Cardiac muscle cell (in vitro differentiated cells and primary cell): Measurements from ENCODE around the gene R3HCC1L. TPM values are rescaled to one million over a fixed set of nuclear protein-coding genes. Genes with fewer than 3 reads are reported as not detected.
A peak's percentile ranks its signal among the peaks of the same experiment; 100 is the strongest.

Experiments used
- DNase-seq, 2 donors: peaks; one replicate each; pipeline versions ENCODE4 v3.0.0 to v3.0.0-alpha.2; 2010 to 2017; ENCODE audit warnings: low read depth in 1 of 2, low spot score in 1 of 2
- H3K27ac ChIP-seq: fragments of 200-600 bp; sonication (generic); 2 replicates; pipeline ENCODE4 v1.5.1; 2016
- H3K27me3 ChIP-seq: fragments of 200-600 bp; sonication (generic); 2 replicates; pipeline ENCODE4 v1.6.0; 2016; ENCODE audit warnings: control low read depth
- H3K36me3 ChIP-seq: fragments of 200-600 bp; sonication (generic); 2 replicates; pipeline ENCODE4 v1.5.1; 2016; ENCODE audit warnings: control low read depth
- H3K4me1 ChIP-seq: fragments of 200-600 bp; sonication (generic); 2 replicates; pipeline ENCODE4 v1.8.1; 2017; ENCODE audit warnings: low read depth, mild to moderate bottlenecking, mixed run types
- H3K4me3 ChIP-seq: fragments of 200-600 bp; sonication (generic); 2 replicates; pipeline ENCODE4 v1.5.1; 2016; ENCODE audit warnings: mild to moderate bottlenecking
- H3K9me3 ChIP-seq: fragments of 200-600 bp; sonication (generic); 2 replicates; pipeline ENCODE4 v1.5.1; 2017; ENCODE audit warnings: low read depth, mild to moderate bottlenecking, control low read depth
- CTCF ChIP-seq: IDR thresholded peaks from 2 replicates; pipeline ENCODE4 v1.5.1; 2012; ENCODE audit warnings: low read depth, mild to moderate bottlenecking, low read length
- polyA plus RNA-seq: library from polyadenylated mRNA; unstranded; fragments of >200 nt; fragmentation: Nextera tagmentation; extraction: Ambion mirVana; gene quantifications from 2 replicates; pipeline ENCODE4 v1.2.1, GENCODE V29; 2016
- total RNA-seq: library from RNA; depleted of rRNA; stranded (reverse); fragments of >200 nt; gene quantifications from 2 replicates; pipeline ENCODE4 v1.2.3, GENCODE V29; 2016

The R3HCC1L gene
- total and polyA plus RNA-seq, 2 experiments from 2014 or later = 15.8 to 16.9 TPM

- no peak overlapping the region for H3K4me3 ChIP-seq
- no peaks in the 10 kb centered on the region for H3K27me3 ChIP-seq
- no peaks in the 10 kb centered on the region for H3K9me3 ChIP-seq
These were observed 108.4 kb downstream of the R3HCC1L start for GRCh38 chr10:98242823-98243222.

GRCh38 chr10:98244141-98244540, 109.7 kb downstream of the R3HCC1L start:
- H3K27ac ChIP-seq = no peak overlapping the region

More at GRCh38 chr10:98242823-98243222, 108.4 kb downstream of the R3HCC1L start:
- Histone ChIP-seq H3K4me1 (no peaks in the 10 kb centered on the region), H3K36me3 (peaks cover 15% of the 10 kb centered on the region), H3K27ac (no peak overlapping the region)
- DNase-seq = peak; percentile 40 to 62
- TF ChIP-seq CTCF = peak; percentile 49

GRCh38 chr10:98244586-98244985, 110.1 kb downstream of the R3HCC1L start:
- no peaks in the 10 kb centered on the region for H3K9me3 ChIP-seq
- H3K36me3 ChIP-seq = peaks cover 15% of the 10 kb centered on the region
- no peak overlapping the region for H3K27ac ChIP-seq
- no peak for TF ChIP-seq CTCF
- H3K27me3 ChIP-seq = no peaks in the 10 kb centered on the region
- DNase-seq = no peak
- no peaks in the 10 kb centered on the region for H3K4me1 ChIP-seq
- no peak overlapping the region for H3K4me3 ChIP-seq

More at GRCh38 chr10:98244141-98244540, 109.7 kb downstream of the R3HCC1L start:
- H3K27me3 ChIP-seq = no peaks in the 10 kb centered on the region
- peaks cover 15% of the 10 kb centered on the region for H3K36me3 ChIP-seq
- no peak overlapping the region for H3K4me3 ChIP-seq
- no peaks in the 10 kb centered on the region for H3K4me1 ChIP-seq
- DNase-seq = no peak
- no peaks in the 10 kb centered on the region for H3K9me3 ChIP-seq
- TF ChIP-seq CTCF = no peak

GRCh38 chr10:98246911-98247805, 112.7 kb downstream of the R3HCC1L start:
- TF ChIP-seq CTCF = no peak
- no peaks in the 10 kb centered on the region for H3K27me3 ChIP-seq
- H3K36me3 ChIP-seq = peaks cover 15% of the 10 kb centered on the region
- DNase-seq = no peak
- H3K27ac ChIP-seq = no peak overlapping the region
- H3K4me3 ChIP-seq = no peak overlapping the region
- H3K9me3 ChIP-seq = no peaks in the 10 kb centered on the region
- peaks cover 6% of the 10 kb centered on the region for H3K4me1 ChIP-seq

GRCh38 chr10:98248018-98248417, 113.6 kb downstream of the R3HCC1L start:
- Histone ChIP-seq H3K36me3 (peaks cover 15% of the 10 kb centered on the region), H3K27ac (no peak overlapping the region), H3K9me3 (no peaks in the 10 kb centered on the region), H3K27me3 (no peaks in the 10 kb centered on the region), H3K4me1 (peaks cover 9% of the 10 kb centered on the region), H3K4me3 (no peak overlapping the region)
- no peak for TF ChIP-seq CTCF
- no peak for DNase-seq
